Measurements from ENCODE around the gene PMVK. TPM values are rescaled to one million over a fixed set of nuclear protein-coding genes. Genes with fewer than 3 reads are reported as not detected.

Gene PMVK
- total RNA-seq, 1 donor from 2014 or later = 15.6 TPM

DNA sequence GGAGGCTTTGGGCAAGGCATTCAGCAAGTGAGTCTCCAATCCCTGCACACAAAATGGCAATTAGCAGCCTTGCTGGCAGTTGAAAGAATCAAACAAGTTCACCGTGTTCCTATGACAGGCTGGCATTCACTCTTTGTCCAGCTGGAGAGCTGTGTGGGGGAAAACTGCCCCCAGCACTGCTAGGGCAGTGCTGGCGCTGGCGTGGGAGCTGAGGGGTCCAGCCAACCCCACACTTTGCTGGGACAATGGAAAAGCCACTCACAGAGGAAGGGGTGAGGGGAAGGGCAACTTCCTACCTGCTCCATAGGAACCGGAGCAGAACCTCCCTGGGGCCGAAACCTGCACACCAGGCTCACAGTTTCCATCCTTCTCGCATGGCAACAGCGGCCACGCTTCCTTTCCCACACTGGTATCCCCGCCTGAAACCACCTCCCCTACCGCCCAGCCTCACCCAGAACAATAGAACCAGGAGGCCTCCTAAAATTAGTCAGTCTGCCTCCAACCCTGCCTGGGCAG is 39.7 kb downstream of the PMVK start:
- Histone ChIP-seq H3K4me2 (ENCODE audit: low read length) (no peak overlapping the region), H3K4me1 (ENCODE audit: insufficient read depth, low read length) (no peaks in the 10 kb centered on the region), H3K27ac (ENCODE audit: low read depth, low read length) (no peak overlapping the region), H3K36me3 (ENCODE audit: insufficient read depth, low read length) (no peaks in the 10 kb centered on the region), H3K4me3 (ENCODE audit: insufficient read depth, low read depth, low read length) (no peak overlapping the region), H3K9me3 (ENCODE audit: insufficient read depth, low read depth, low read length) (no peaks in the 10 kb centered on the region), H3K9ac (ENCODE audit: low read length) (no peak overlapping the region), H4K20me1 (ENCODE audit: insufficient read depth, low read length) (no peaks in the 10 kb centered on the region), H3K79me2 (ENCODE audit: insufficient read depth, low read length) (no peaks in the 10 kb centered on the region), H2AFZ (ENCODE audit: low read depth, low read length) (no peak overlapping the region), H3K27me3 (ENCODE audit: insufficient read depth, low read length) (peaks cover 23% of the 10 kb centered on the region)
- H3K27me3 Mint-ChIP-seq (ENCODE audit: low read depth, unreplicated experiment) = peaks cover 11% of the 10 kb centered on the region
- no peak for FAIRE-seq
- TF ChIP-seq EZH2 (IDR thresholded peaks at IDR 0.05; ENCODE audit: insufficient read depth, low read length) = no peak
- TF ChIP-seq, protein P1, sequence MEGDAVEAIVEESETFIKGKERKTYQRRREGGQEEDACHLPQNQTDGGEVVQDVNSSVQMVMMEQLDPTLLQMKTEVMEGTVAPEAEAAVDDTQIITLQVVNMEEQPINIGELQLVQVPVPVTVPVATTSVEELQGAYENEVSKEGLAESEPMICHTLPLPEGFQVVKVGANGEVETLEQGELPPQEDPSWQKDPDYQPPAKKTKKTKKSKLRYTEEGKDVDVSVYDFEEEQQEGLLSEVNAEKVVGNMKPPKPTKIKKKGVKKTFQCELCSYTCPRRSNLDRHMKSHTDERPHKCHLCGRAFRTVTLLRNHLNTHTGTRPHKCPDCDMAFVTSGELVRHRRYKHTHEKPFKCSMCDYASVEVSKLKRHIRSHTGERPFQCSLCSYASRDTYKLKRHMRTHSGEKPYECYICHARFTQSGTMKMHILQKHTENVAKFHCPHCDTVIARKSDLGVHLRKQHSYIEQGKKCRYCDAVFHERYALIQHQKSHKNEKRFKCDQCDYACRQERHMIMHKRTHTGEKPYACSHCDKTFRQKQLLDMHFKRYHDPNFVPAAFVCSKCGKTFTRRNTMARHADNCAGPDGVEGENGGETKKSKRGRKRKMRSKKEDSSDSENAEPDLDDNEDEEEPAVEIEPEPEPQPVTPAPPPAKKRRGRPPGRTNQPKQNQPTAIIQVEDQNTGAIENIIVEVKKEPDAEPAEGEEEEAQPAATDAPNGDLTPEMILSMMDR (IDR thresholded peaks at IDR 0.05; ENCODE audit: insufficient read depth, low read depth, low read length) = no peak
- no peaks in the 10 kb centered on the region for H3K9me3 Mint-ChIP-seq (ENCODE audit: unreplicated experiment)
- H3K27ac Mint-ChIP-seq (ENCODE audit: unreplicated experiment) = no peak overlapping the region
- H3K36me3 Mint-ChIP-seq (ENCODE audit: low read depth, unreplicated experiment) = no peaks in the 10 kb centered on the region
- H3K4me3 Mint-ChIP-seq (ENCODE audit: unreplicated experiment) = no peak overlapping the region
- no peak for DNase-seq (ENCODE audit: low read depth)
- H3K4me1 Mint-ChIP-seq (ENCODE audit: low read depth, unreplicated experiment) = peaks cover 4% of the 10 kb centered on the region

DNA sequence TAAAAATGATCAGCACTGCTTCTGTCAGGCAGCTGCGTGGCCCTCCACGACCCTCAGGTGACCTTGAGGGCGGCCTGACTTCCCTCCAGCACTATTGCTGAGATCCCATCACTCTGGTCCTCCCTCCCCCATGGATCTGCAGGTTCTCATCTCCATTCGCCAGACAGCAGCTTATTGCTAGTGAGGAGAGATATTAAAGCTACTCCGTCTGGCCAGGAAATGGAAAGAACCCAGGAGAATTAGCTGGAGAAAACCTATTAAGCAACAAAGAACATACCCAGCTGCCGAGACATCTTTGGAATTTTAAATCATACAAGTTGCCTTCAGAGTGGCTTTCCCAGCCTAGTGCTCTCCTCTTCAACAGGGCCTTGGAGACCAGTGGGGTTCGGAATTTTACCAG is 40.7 kb downstream of the PMVK start:
- DNase-seq (ENCODE audit: low read depth) (no peak), FAIRE-seq (no peak)
- Histone ChIP-seq H3K4me1 (ENCODE audit: insufficient read depth, low read length) (no peaks in the 10 kb centered on the region), H3K36me3 (ENCODE audit: insufficient read depth, low read length) (no peaks in the 10 kb centered on the region), H3K4me2 (ENCODE audit: low read length) (no peak overlapping the region), H3K79me2 (ENCODE audit: insufficient read depth, low read length) (no peaks in the 10 kb centered on the region), H3K9me3 (ENCODE audit: insufficient read depth, low read depth, low read length) (no peaks in the 10 kb centered on the region), H3K27me3 (ENCODE audit: insufficient read depth, low read length) (peaks cover 23% of the 10 kb centered on the region), H2AFZ (ENCODE audit: low read depth, low read length) (no peak overlapping the region), H4K20me1 (ENCODE audit: insufficient read depth, low read length) (no peaks in the 10 kb centered on the region), H3K27ac (ENCODE audit: low read depth, low read length) (no peak overlapping the region), H3K4me3 (ENCODE audit: insufficient read depth, low read depth, low read length) (no peak overlapping the region), H3K9ac (ENCODE audit: low read length) (no peak overlapping the region)
- Mint-ChIP-seq H3K4me1 (ENCODE audit: low read depth, unreplicated experiment) (peaks cover 4% of the 10 kb centered on the region), H3K27me3 (ENCODE audit: low read depth, unreplicated experiment) (peaks cover 11% of the 10 kb centered on the region), H3K36me3 (ENCODE audit: low read depth, unreplicated experiment) (no peaks in the 10 kb centered on the region), H3K4me3 (ENCODE audit: unreplicated experiment) (no peak overlapping the region), H3K27ac (ENCODE audit: unreplicated experiment) (no peak overlapping the region), H3K9me3 (ENCODE audit: unreplicated experiment) (no peaks in the 10 kb centered on the region)
- TF ChIP-seq, protein P1 (IDR thresholded peaks at IDR 0.05; ENCODE audit: insufficient read depth, low read depth, low read length) = no peak
- TF ChIP-seq EZH2 (IDR thresholded peaks at IDR 0.05; ENCODE audit: insufficient read depth, low read length) = no peak

DNA sequence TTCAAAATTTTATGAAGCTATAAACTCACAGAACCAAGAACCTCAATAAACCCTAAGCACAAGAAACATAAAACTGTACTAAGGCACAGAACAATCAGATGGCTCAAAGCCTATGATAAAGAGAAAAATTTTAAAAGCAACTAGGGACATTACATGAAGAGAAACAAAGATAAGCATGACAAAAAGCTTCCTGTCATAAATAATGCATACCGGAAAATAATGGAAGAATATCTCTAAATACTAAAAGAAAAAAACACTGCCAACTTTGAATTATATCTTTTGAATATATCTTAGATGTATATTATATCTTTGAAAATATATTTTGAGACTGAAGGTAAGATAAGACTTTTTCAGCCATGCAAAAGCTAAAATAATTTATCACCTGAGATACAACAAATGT is 45.1 kb downstream of the PMVK start:
- H3K4me3 Mint-ChIP-seq (ENCODE audit: unreplicated experiment) = no peak overlapping the region
- TF ChIP-seq, protein P1 (IDR thresholded peaks at IDR 0.05; ENCODE audit: insufficient read depth, low read depth, low read length) = no peak
- TF ChIP-seq EZH2 (IDR thresholded peaks at IDR 0.05; ENCODE audit: insufficient read depth, low read length) = no peak
- Histone ChIP-seq H3K79me2 (ENCODE audit: insufficient read depth, low read length) (no peaks in the 10 kb centered on the region), H4K20me1 (ENCODE audit: insufficient read depth, low read length) (no peaks in the 10 kb centered on the region), H3K27me3 (ENCODE audit: insufficient read depth, low read length) (peaks cover 30% of the 10 kb centered on the region), H3K9ac (ENCODE audit: low read length) (no peak overlapping the region), H3K9me3 (ENCODE audit: insufficient read depth, low read depth, low read length) (no peaks in the 10 kb centered on the region), H3K36me3 (ENCODE audit: insufficient read depth, low read length) (no peaks in the 10 kb centered on the region), H2AFZ (ENCODE audit: low read depth, low read length) (no peak overlapping the region), H3K27ac (ENCODE audit: low read depth, low read length) (no peak overlapping the region), H3K4me3 (ENCODE audit: insufficient read depth, low read depth, low read length) (no peak overlapping the region), H3K4me1 (ENCODE audit: insufficient read depth, low read length) (no peaks in the 10 kb centered on the region), H3K4me2 (ENCODE audit: low read length) (no peak overlapping the region)
- H3K27me3 Mint-ChIP-seq (ENCODE audit: low read depth, unreplicated experiment) = peaks cover 27% of the 10 kb centered on the region
- H3K36me3 Mint-ChIP-seq (ENCODE audit: low read depth, unreplicated experiment) = no peaks in the 10 kb centered on the region
- H3K9me3 Mint-ChIP-seq (ENCODE audit: unreplicated experiment) = peaks cover 6% of the 10 kb centered on the region
- DNase-seq (ENCODE audit: low read depth) = no peak
- H3K4me1 Mint-ChIP-seq (ENCODE audit: low read depth, unreplicated experiment) = peaks cover 2% of the 10 kb centered on the region
- FAIRE-seq = no peak
- no peak overlapping the region for H3K27ac Mint-ChIP-seq (ENCODE audit: unreplicated experiment)

Data from astrocyte (in vitro differentiated cells and primary cell).